ENCODE measurements around the gene CDC42EP4.

The CDC42EP4 gene

DNA sequence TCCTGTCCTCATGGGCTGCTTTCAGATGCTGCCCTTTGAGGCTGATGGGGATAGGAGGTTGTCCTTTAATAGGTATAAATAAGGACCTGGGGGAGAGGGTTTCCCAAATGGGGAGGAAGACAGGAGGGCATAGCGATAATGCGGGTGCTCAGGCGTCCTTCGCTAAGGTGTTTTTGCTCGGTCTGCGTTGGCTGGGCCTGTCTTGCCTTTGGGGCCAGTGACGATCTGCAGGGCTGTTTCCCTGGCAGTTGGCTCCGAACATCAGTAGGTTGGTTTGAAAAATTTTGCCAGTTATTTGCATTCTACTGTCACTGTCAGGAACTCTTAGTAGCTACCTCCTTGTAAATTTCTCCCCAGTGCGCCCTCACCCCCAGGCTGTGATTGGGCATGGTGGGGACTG, 37.8 kb upstream of the CDC42EP4 start:
- no peak overlapping the region for H3K4me3 ChIP-seq (ENCODE audit: low read depth, low read length)
- H3K4me2 ChIP-seq (ENCODE audit: low read length), result no peak overlapping the region
- no peaks in the 10 kb centered on the region for H3K9me3 ChIP-seq (ENCODE audit: control insufficient read depth, low read length)
- H2AFZ ChIP-seq, result no peak overlapping the region
- TF ChIP-seq, protein P1, sequence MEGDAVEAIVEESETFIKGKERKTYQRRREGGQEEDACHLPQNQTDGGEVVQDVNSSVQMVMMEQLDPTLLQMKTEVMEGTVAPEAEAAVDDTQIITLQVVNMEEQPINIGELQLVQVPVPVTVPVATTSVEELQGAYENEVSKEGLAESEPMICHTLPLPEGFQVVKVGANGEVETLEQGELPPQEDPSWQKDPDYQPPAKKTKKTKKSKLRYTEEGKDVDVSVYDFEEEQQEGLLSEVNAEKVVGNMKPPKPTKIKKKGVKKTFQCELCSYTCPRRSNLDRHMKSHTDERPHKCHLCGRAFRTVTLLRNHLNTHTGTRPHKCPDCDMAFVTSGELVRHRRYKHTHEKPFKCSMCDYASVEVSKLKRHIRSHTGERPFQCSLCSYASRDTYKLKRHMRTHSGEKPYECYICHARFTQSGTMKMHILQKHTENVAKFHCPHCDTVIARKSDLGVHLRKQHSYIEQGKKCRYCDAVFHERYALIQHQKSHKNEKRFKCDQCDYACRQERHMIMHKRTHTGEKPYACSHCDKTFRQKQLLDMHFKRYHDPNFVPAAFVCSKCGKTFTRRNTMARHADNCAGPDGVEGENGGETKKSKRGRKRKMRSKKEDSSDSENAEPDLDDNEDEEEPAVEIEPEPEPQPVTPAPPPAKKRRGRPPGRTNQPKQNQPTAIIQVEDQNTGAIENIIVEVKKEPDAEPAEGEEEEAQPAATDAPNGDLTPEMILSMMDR (IDR thresholded peaks at IDR 0.05), result no peak
- H3K4me1 ChIP-seq, result no peaks in the 10 kb centered on the region
- no peaks in the 10 kb centered on the region for H3K36me3 ChIP-seq (ENCODE audit: control insufficient read depth, insufficient read depth, low read length)
- no peak overlapping the region for H3K27ac ChIP-seq
- H3K27me3 ChIP-seq (ENCODE audit: control insufficient read depth, insufficient read depth, low read length), result no peaks in the 10 kb centered on the region
- H3K79me2 ChIP-seq, result no peaks in the 10 kb centered on the region
- no peak overlapping the region for H3K9ac ChIP-seq

DNA sequence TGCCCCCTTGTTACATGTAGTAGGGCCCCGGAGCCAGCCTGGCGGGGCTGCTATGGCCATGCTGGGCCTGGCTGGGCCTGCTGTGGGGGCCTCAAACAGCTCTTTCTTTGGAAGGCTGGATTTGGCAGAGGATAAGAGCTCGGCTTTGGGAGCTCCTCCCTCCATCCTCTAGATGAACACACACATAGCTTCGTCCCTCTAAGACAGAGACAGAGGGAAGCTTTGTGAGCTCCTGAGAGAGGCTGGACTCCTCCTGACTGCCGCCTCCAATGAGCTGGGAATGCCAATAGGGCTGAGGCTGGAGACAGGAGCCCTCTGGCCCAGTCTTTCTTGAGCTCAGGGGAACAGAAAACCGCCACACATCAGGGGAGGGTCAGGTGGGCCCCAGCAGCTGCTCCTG, 37.3 kb upstream of the CDC42EP4 start:
- no peak overlapping the region for H3K9ac ChIP-seq
- no peak overlapping the region for H3K27ac ChIP-seq

DNA sequence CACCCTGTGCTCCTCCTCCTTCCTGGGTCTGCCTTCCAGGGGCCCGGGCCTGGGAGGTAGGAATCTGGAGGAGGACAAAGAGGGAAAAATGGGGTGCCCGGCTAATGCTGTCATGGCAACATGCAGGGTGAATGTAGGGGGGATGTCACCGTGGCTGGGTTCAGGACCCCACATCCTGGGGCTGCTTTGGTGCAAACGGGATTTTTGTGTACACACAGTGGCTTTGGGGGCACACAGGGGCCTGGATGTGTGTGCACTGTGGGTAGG, 37.0 kb upstream of the CDC42EP4 start:
- Histone ChIP-seq H3K79me2 (no peaks in the 10 kb centered on the region), H3K27me3 (ENCODE audit: control insufficient read depth, insufficient read depth, low read length) (no peaks in the 10 kb centered on the region), H3K4me2 (ENCODE audit: low read length) (no peak overlapping the region), H3K4me1 (no peaks in the 10 kb centered on the region), H2AFZ (no peak overlapping the region), H3K4me3 (ENCODE audit: low read depth, low read length) (no peak overlapping the region), H3K9ac (no peak overlapping the region), H3K9me3 (ENCODE audit: control insufficient read depth, low read length) (no peaks in the 10 kb centered on the region), H3K36me3 (ENCODE audit: control insufficient read depth, insufficient read depth, low read length) (no peaks in the 10 kb centered on the region), H3K27ac (no peak overlapping the region)
- TF ChIP-seq, protein P1 (IDR thresholded peaks at IDR 0.05), result no peak

More for the DNA sequence above, 37.3 kb upstream of the CDC42EP4 start:
- no peaks in the 10 kb centered on the region for H3K36me3 ChIP-seq (ENCODE audit: control insufficient read depth, insufficient read depth, low read length)
- no peaks in the 10 kb centered on the region for H3K9me3 ChIP-seq (ENCODE audit: control insufficient read depth, low read length)
- no peak overlapping the region for H2AFZ ChIP-seq
- H3K4me3 ChIP-seq (ENCODE audit: low read depth, low read length), result no peak overlapping the region
- H3K79me2 ChIP-seq, result no peaks in the 10 kb centered on the region
- no peaks in the 10 kb centered on the region for H3K4me1 ChIP-seq
- TF ChIP-seq, protein P1 (IDR thresholded peaks at IDR 0.05), result no peak
- no peaks in the 10 kb centered on the region for H3K27me3 ChIP-seq (ENCODE audit: control insufficient read depth, insufficient read depth, low read length)
- no peak overlapping the region for H3K4me2 ChIP-seq (ENCODE audit: low read length)

DNA sequence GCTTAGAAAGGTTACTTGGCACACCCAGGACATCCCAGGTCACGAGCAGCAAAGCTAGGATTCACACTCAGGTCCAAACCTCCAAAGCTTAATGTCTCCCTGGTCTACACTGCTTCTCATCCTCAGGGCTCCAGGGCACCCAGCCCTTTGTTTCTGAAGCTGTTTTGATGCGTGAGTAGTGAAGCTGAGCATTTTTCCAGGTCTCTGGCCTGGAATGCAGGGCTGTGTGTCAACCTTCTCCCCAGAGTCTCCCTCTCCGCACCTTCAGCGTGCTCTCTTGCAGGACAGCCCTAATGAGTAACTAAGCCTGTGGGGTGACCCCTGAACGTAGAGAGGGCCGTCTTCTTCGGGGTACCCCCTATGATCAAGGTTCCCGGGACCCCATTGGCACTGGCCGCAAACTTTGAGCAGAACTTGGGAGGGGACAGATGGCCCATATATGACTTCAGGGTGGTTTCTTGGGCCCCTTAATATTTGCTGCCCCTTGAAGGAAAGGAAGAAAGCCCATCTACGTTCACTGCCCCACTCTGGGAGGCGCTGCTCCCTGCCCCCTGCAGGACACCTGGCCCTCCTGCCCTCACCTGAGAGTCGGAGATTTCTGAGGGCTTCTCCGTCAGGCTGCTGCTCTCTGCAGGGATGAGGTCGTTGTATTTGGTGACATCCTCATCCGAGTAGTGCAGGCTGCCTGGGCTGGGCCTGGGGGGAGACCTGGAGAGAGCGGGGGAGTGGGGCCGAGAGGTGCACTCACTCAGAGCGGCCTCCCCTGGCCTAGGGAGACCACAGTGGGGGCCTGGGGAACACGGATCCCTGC, 36.4 kb upstream of the CDC42EP4 start:
- Histone ChIP-seq H3K36me3 (ENCODE audit: control insufficient read depth, insufficient read depth, low read length) (no peaks in the 10 kb centered on the region), H3K27me3 (ENCODE audit: control insufficient read depth, insufficient read depth, low read length) (no peaks in the 10 kb centered on the region), H3K4me2 (ENCODE audit: low read length) (no peak overlapping the region), H3K79me2 (no peaks in the 10 kb centered on the region), H2AFZ (no peak overlapping the region), H3K4me3 (ENCODE audit: low read depth, low read length) (no peak overlapping the region), H3K4me1 (peaks cover 3% of the 10 kb centered on the region), H3K9me3 (ENCODE audit: control insufficient read depth, low read length) (no peaks in the 10 kb centered on the region), H3K9ac (no peak overlapping the region), H3K27ac (no peak overlapping the region)
- TF ChIP-seq, protein P1 (IDR thresholded peaks at IDR 0.05), result no peak

DNA sequence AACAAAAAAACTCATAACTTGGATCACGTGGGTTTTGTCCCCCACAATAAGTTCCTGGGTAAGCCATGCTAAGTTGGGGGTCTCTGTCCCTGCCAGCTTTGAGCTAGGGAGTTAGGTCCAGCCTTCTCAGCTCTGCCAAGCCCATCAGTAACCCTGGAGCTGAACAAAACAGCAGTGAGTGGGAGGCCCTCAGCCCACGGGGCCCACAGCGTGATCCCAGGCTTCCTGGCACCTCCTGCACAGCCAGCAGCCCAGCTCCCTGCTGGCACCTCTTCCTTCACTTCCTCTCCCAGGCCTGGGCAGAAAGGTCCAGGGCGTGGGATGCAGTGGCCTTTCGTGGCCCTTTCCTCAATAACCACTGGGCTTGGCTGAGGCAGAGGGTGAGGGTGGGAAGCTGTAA, 35.5 kb upstream of the CDC42EP4 start:
- H3K9ac ChIP-seq, result no peak overlapping the region
- no peak overlapping the region for H3K4me2 ChIP-seq (ENCODE audit: low read length)
- H3K79me2 ChIP-seq, result no peaks in the 10 kb centered on the region
- no peaks in the 10 kb centered on the region for H3K9me3 ChIP-seq (ENCODE audit: control insufficient read depth, low read length)
- peaks cover 3% of the 10 kb centered on the region for H3K4me1 ChIP-seq
- no peak overlapping the region for H2AFZ ChIP-seq
- no peak overlapping the region for H3K4me3 ChIP-seq (ENCODE audit: low read depth, low read length)
- H3K27ac ChIP-seq, result no peak overlapping the region
- TF ChIP-seq, protein P1 (IDR thresholded peaks at IDR 0.05), result no peak
- no peaks in the 10 kb centered on the region for H3K36me3 ChIP-seq (ENCODE audit: control insufficient read depth, insufficient read depth, low read length)
- no peaks in the 10 kb centered on the region for H3K27me3 ChIP-seq (ENCODE audit: control insufficient read depth, insufficient read depth, low read length)
